IMR-90 (cell line): ENCODE results near the gene RPS6KA2. TPM values are rescaled to one million over a fixed set of nuclear protein-coding genes. Genes with fewer than 3 reads are reported as not detected.

ENCODE experiments used
- ATAC-seq: fragments of 200-7000 bp; cut with Tn5 transposase; 2 replicates; pipeline ENCODE4 v1.9.1; 2020; ENCODE audit warnings: low read depth, mild to moderate bottlenecking, moderate library complexity
- BruUV-seq: library from RNA; stranded (reverse); fragments of 400-500 nt; replicated peaks from 2 replicates; lab custom pipeline; 2021; lab: Mats Ljungman, UMichigan
- CTCF ChIA-PET: fragments of 300-600 bp; formaldehyde crosslinking; extraction: SDS; loops from one replicate; lab custom pipeline; 2021; ENCODE audit warnings: antibody characterized with exemption; lab: Yijun Ruan, JAX
- POLR2A ChIA-PET: fragments of 300-600 bp; sonication (Branson Sonifier 250); formaldehyde crosslinking; loops from one replicate; lab custom pipeline; 2022; ENCODE audit warnings: antibody characterized with exemption; ENCODE audit not compliant: unreplicated experiment; lab: Charles Lee
- DNase-seq: peaks from one replicate; pipeline ENCODE4 v3.0.0; 2013
- H2AFZ ChIP-seq: replicated peaks from 2 replicates; pipeline ENCODE3; 2013; ENCODE audit warnings: low read length, mild to moderate bottlenecking; ENCODE audit not compliant: poor library complexity
- H2AK5ac ChIP-seq: 2 replicates; pipeline ENCODE4 v1.6.1; 2013; ENCODE audit warnings: low read depth, low read length, inconsistent platforms
- H2AK9ac ChIP-seq: replicated peaks from 2 replicates; pipeline ENCODE3; 2013; ENCODE audit warnings: mild to moderate bottlenecking, low read depth, low read length, moderate library complexity; ENCODE audit not compliant: poor library complexity
- H2BK120ac ChIP-seq: 2 replicates; pipeline ENCODE4 v1.6.1; 2013; ENCODE audit warnings: low read depth, low read length, inconsistent platforms
- H2BK15ac ChIP-seq: 3 replicates; pipeline ENCODE4 v1.6.1; 2013; ENCODE audit warnings: low read depth, low read length, inconsistent platforms
- H2BK20ac ChIP-seq: 2 replicates; pipeline ENCODE4 v1.6.1; 2013; ENCODE audit warnings: low read depth, mild to moderate bottlenecking, inconsistent platforms, low read length, moderate library complexity
- H2BK5ac ChIP-seq: 2 replicates; pipeline ENCODE4 v1.6.1; 2013; ENCODE audit warnings: mild to moderate bottlenecking, low read depth, low read length, inconsistent platforms; ENCODE audit not compliant: poor library complexity, severe bottlenecking
- H3K14ac ChIP-seq: replicated peaks from 2 replicates; pipeline ENCODE4 v1.6.1; 2013; ENCODE audit warnings: low read depth, low read length, inconsistent platforms
- H3K18ac ChIP-seq: 2 replicates; pipeline ENCODE4 v1.6.1; 2013; ENCODE audit warnings: low read depth, low read length, control low read depth
- H3K23ac ChIP-seq: 2 replicates; pipeline ENCODE4 v1.6.1; 2013; ENCODE audit warnings: low read depth, low read length, inconsistent platforms
- H3K27ac ChIP-seq: 2 replicates; pipeline ENCODE4 v1.5.1; 2013; ENCODE audit warnings: mild to moderate bottlenecking, control low read depth, low read length; ENCODE audit not compliant: insufficient read depth
- H3K27me3 ChIP-seq: 2 replicates; pipeline ENCODE4 v1.6.1; 2013; ENCODE audit warnings: low read length; ENCODE audit not compliant: control insufficient read depth, insufficient read depth
- H3K36me3 ChIP-seq: 2 replicates; pipeline ENCODE4 v1.6.1; 2013; ENCODE audit warnings: low read length, mixed read lengths; ENCODE audit not compliant: control insufficient read depth, insufficient read depth
- H3K4ac ChIP-seq: 2 replicates; pipeline ENCODE4 v1.6.1; 2013; ENCODE audit warnings: low read depth, low read length, inconsistent platforms
- H3K4me1 ChIP-seq: 2 replicates; pipeline ENCODE4 v1.6.1; 2013; ENCODE audit warnings: low read length, mixed read lengths; ENCODE audit not compliant: control insufficient read depth, insufficient read depth
- H3K4me2 ChIP-seq: 2 replicates; pipeline ENCODE4 v1.6.1; 2013; ENCODE audit warnings: low read depth, mild to moderate bottlenecking, control low read depth, low read length, moderate library complexity
- H3K4me3 ChIP-seq: 2 replicates; pipeline ENCODE4 v1.5.1; 2013; ENCODE audit warnings: low read depth, mild to moderate bottlenecking, control low read depth, low read length, moderate library complexity; ENCODE audit not compliant: insufficient read depth
- H3K56ac ChIP-seq: 2 replicates; pipeline ENCODE4 v1.6.1; 2013; ENCODE audit warnings: low read length, inconsistent platforms; ENCODE audit not compliant: insufficient read depth; ENCODE audit errors: extremely low read depth
- H3K79me1 ChIP-seq, 2 experiments: 2 replicates each; pipeline ENCODE4 v1.6.1; 2013; ENCODE audit warnings: low read length in 2 of 2, inconsistent platforms in 1 of 2, low read depth in 1 of 2
- H3K9ac ChIP-seq: 2 replicates; pipeline ENCODE4 v1.6.1; 2013; ENCODE audit warnings: low read depth, low read length, control low read depth
- H3K9me1 ChIP-seq: 2 replicates; pipeline ENCODE4 v1.6.1; 2013; ENCODE audit warnings: low read length, inconsistent platforms; ENCODE audit not compliant: insufficient read depth
- H3K9me3 ChIP-seq: 2 replicates; pipeline ENCODE4 v1.6.1; 2013; ENCODE audit warnings: low read length; ENCODE audit not compliant: control insufficient read depth, insufficient read depth
- H4K20me1 ChIP-seq: 2 replicates; pipeline ENCODE4 v1.6.1; 2013; ENCODE audit warnings: low read length, inconsistent platforms; ENCODE audit not compliant: insufficient read depth
- H4K5ac ChIP-seq: 2 replicates; pipeline ENCODE4 v1.6.1; 2013; ENCODE audit warnings: mild to moderate bottlenecking, low read depth, low read length, control low read depth
- H4K8ac ChIP-seq, 2 experiments: 2 replicates each; pipeline ENCODE4 v1.6.1; 2013; ENCODE audit warnings: low read depth in 2 of 2, low read length in 2 of 2, control low read depth in 1 of 2, inconsistent platforms in 1 of 2
- H4K91ac ChIP-seq: 2 replicates; pipeline ENCODE4 v1.6.1; 2013; ENCODE audit warnings: low read depth, low read length, inconsistent platforms; ENCODE audit not compliant: insufficient read depth
- BHLHE40 ChIP-seq: fragments of 150-350 bp; IDR thresholded peaks from 2 replicates; pipeline ENCODE4 v1.6.1; 2016; ENCODE audit warnings: mild to moderate bottlenecking, low read depth, low read length
- CEBPB ChIP-seq: IDR thresholded peaks from 2 replicates; pipeline ENCODE4 v1.6.1; 2012; ENCODE audit warnings: low read depth, low read length, improper control_type of control experiment
- FOS ChIP-seq: fragments of 150-350 bp; IDR thresholded peaks from 2 replicates; pipeline ENCODE4 v1.6.1; 2016; ENCODE audit warnings: low read depth, low read length
- MAZ ChIP-seq: IDR thresholded peaks from 2 replicates; pipeline ENCODE4 v1.6.1; 2012; ENCODE audit warnings: low read depth, mild to moderate bottlenecking, low read length, improper control_type of control experiment, moderate library complexity, borderline replicate concordance
- MXI1 ChIP-seq: IDR thresholded peaks from 2 replicates; pipeline ENCODE4 v1.6.1; 2012; ENCODE audit warnings: low read depth, mild to moderate bottlenecking, low read length, moderate library complexity, borderline replicate concordance
- NFE2L2 ChIP-seq: fragments of 150-350 bp; IDR thresholded peaks from 2 replicates; pipeline ENCODE4 v1.6.1; 2016; ENCODE audit warnings: low read depth, mild to moderate bottlenecking, low read length
- RAD21 ChIP-seq: IDR thresholded peaks from 2 replicates; pipeline ENCODE4 v1.6.1; 2012; ENCODE audit warnings: low read length, improper control_type of control experiment
- RCOR1 ChIP-seq: IDR thresholded peaks from 2 replicates; pipeline ENCODE4 v1.6.1; 2012; ENCODE audit warnings: mild to moderate bottlenecking, low read length, improper control_type of control experiment; ENCODE audit not compliant: insufficient replicate concordance
- RFX5 ChIP-seq: IDR thresholded peaks from 2 replicates; pipeline ENCODE4 v1.8.0; 2012; ENCODE audit warnings: low read depth, mild to moderate bottlenecking, low read length, moderate library complexity
- WGBS, 2 experiments: methylation state at CpG; one replicate each; pipeline versions ENCODE4 v1.1.5 to v1.1.7; 2013; ENCODE audit warnings: missing lambda C conversion rate in 2 of 2; ENCODE audit not compliant: insufficient read length in 1 of 2; ENCODE audit errors: extremely low coverage in 2 of 2; 5-methylcytosine and 5-hydroxymethylcytosine counted together
- dilution Hi-C: fragments of 300-500 bp; cut with HindIII; formaldehyde crosslinking; loops from one replicate; pipeline ENCODE4 v1.14.3; 2018; ENCODE audit warnings: low sequenced_read_pairs; ENCODE audit not compliant: unreplicated experiment
- in situ Hi-C: fragments of 300-500 bp; cut with MboI; formaldehyde crosslinking; loops from 3 replicates; pipeline ENCODE4 v1.14.3; 2019; ENCODE audit warnings: low sequenced_read_pairs, inconsistent platforms, mixed read lengths
- intact Hi-C: fragments of 100-400 bp; cut with micrococcal nuclease; formaldehyde crosslinking; loops from 2 replicates; pipeline ENCODE4 v1.10.0; 2022
- polyA plus RNA-seq, 3 experiments: library from polyadenylated mRNA; depleted of rRNA; stranded (reverse); fragments of >200 nt; gene quantifications; 2 replicates each; pipeline ENCODE4 v1.2.3, GENCODE V29; 2012; ENCODE audit warnings: low replicate concordance in 1 of 3
- total RNA-seq: library from RNA; depleted of rRNA; stranded (reverse); fragments of >200 nt; gene quantifications from 2 replicates; pipeline ENCODE4 v1.2.3, GENCODE V29; 2012
- TF ChIP-seq, protein P1 (sequence below): conservative IDR thresholded peaks from 2 replicates; pipeline ENCODE4 v1.5.1; 2012; ENCODE audit warnings: mild to moderate bottlenecking, low read depth, low read length, improper control_type of control experiment
- TF ChIP-seq, protein P2 (sequence below): fragments of 150-350 bp; IDR thresholded peaks from 2 replicates; pipeline ENCODE4 v1.6.1; 2017; ENCODE audit warnings: mild to moderate bottlenecking, antibody characterized with exemption, low read length, low read depth

Gene RPS6KA2
- total and polyA plus RNA-seq, 2 of the 4 experiments (the other 2 are of a cell fraction), result 26.9 to 31.3 TPM

DNA sequence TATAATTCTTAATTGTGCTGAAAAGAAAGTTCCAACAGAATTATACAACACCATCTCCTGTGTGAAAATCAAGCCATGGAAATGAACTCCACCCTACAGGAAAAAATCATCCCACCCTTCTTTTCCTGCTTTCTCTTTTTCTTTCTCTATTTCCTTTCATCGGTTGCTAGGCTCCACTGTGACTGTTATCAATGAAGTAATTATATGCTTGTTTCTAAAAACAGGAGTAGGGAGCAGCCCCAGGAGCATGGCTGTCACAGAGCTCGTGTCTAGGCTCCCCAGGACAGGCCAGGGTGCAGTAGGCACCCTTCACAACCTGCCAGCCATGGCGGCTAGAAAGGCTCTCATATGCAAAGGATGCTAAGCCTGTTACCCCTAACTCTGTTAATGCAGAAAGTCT lies 257.3 kb downstream of the RPS6KA2 start:
- Histone ChIP-seq H2BK5ac (no peak overlapping the region), H3K14ac (no peak overlapping the region), H3K9ac (no peak overlapping the region), H4K5ac (no peak overlapping the region), H2AFZ (no peak overlapping the region), H4K8ac (no peak overlapping the region), H3K56ac (no peak overlapping the region), H3K27ac (no peak overlapping the region), H3K4ac (no peak overlapping the region), H2BK20ac (no peak overlapping the region), H4K20me1 (no peaks in the 10 kb centered on the region), H3K4me3 (no peak overlapping the region), H3K36me3 (no peaks in the 10 kb centered on the region), H3K9me3 (no peaks in the 10 kb centered on the region), H3K18ac (no peak overlapping the region), H3K79me1 (no peaks in the 10 kb centered on the region), H3K27me3 (no peaks in the 10 kb centered on the region), H2AK5ac (no peak overlapping the region), H2BK15ac (no peak overlapping the region), H2AK9ac (no peak overlapping the region), H3K23ac (no peak overlapping the region), H3K4me2 (no peak overlapping the region), H3K4me1 (peaks cover 2% of the 10 kb centered on the region; the same call in 1 of the 2 replicates), H3K9me1 (no peaks in the 10 kb centered on the region), H4K91ac (no peak overlapping the region), H2BK120ac (no peak overlapping the region)
- intact Hi-C loops (no loop called here), dilution Hi-C loops (no loop called here), in situ Hi-C loops (no loop called here)
- POLR2A ChIA-PET, result no interaction called here
- ATAC-seq (no peak), DNase-seq (no peak)
- BruUV-seq, result no TSS peak
- TF ChIP-seq FOS (no peak), NFE2L2 (no peak), RCOR1 (no peak), MAZ (no peak), MXI1 (no peak), CEBPB (no peak), BHLHE40 (no peak), RFX5 (no peak), RAD21 (no peak)
- TF ChIP-seq, protein P1, sequence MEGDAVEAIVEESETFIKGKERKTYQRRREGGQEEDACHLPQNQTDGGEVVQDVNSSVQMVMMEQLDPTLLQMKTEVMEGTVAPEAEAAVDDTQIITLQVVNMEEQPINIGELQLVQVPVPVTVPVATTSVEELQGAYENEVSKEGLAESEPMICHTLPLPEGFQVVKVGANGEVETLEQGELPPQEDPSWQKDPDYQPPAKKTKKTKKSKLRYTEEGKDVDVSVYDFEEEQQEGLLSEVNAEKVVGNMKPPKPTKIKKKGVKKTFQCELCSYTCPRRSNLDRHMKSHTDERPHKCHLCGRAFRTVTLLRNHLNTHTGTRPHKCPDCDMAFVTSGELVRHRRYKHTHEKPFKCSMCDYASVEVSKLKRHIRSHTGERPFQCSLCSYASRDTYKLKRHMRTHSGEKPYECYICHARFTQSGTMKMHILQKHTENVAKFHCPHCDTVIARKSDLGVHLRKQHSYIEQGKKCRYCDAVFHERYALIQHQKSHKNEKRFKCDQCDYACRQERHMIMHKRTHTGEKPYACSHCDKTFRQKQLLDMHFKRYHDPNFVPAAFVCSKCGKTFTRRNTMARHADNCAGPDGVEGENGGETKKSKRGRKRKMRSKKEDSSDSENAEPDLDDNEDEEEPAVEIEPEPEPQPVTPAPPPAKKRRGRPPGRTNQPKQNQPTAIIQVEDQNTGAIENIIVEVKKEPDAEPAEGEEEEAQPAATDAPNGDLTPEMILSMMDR, result no peak
- TF ChIP-seq, protein P2, sequence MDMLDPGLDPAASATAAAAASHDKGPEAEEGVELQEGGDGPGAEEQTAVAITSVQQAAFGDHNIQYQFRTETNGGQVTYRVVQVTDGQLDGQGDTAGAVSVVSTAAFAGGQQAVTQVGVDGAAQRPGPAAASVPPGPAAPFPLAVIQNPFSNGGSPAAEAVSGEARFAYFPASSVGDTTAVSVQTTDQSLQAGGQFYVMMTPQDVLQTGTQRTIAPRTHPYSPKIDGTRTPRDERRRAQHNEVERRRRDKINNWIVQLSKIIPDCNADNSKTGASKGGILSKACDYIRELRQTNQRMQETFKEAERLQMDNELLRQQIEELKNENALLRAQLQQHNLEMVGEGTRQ, result no peak
- no CpG with 5 or more reads among the region's 3 CpGs for WGBS, 2 experiments
- CTCF ChIA-PET, result no interaction called here
